Measurements from ENCODE around the gene NUP160. TPM values are rescaled to one million over a fixed set of nuclear protein-coding genes. Genes with fewer than 3 reads are reported as not detected.

Gene NUP160
- total and polyA plus RNA-seq, 2 of the 8 experiments (the other 6 are each of a cell fraction or from before 2014, with no cell fraction given), result 44.6 to 100 TPM

DNA sequence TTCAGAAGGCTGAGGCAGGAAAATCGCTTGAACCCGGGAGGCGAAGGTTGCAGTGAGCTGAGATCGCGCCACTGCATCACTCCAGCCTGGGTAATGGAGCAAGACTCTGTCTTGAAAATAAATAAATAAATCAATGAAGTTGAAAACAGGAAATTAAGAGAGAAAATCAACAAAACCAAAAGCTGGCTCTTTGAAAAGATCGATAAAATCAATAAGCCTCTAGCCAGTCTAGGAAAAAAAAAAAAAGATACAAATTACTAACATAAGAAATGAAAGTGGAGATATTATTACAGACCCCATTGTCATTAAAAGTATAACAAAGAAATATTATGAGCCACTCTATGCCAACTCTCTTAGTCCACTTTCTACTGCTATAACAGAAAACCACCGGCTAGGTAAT is 48.0 kb upstream of the NUP160 start:
- Histone ChIP-seq H3K14ac (ENCODE audit: insufficient read length) (no peak overlapping the region), H4K5ac (ENCODE audit: insufficient read length, low read depth, low read length) (no peak overlapping the region), H2AK5ac (ENCODE audit: low read depth, low read length) (no peak overlapping the region), H2BK120ac (replicated peaks; ENCODE audit: low read depth, low read length) (no peak overlapping the region), H2AFZ (ENCODE audit: low read length) (no peak overlapping the region), H3K79me2 (ENCODE audit: control insufficient read depth in 1 of 2, insufficient read depth in 2 of 2, low read length in 2 of 2) (no peaks in the 10 kb centered on the region), H3K4me1 (replicated peaks in 1 of 4; ENCODE audit: control insufficient read depth in 3 of 4, insufficient read depth in 4 of 4, low read length in 3 of 4) (no peaks in the 10 kb centered on the region), H4K8ac (ENCODE audit: extremely low read depth, insufficient read depth, low read length) (no peak overlapping the region), H3K4me3 (ENCODE audit: extremely low read depth in 1 of 4, insufficient read depth in 2 of 4, low read depth in 3 of 4, low read length in 4 of 4) (no peak overlapping the region), H2BK5ac (ENCODE audit: low read depth, low read length) (no peak overlapping the region), H3K9ac (replicated peaks in 1 of 4; ENCODE audit: extremely low read depth in 1 of 4, low read depth in 3 of 4, low read length in 3 of 4) (no peak overlapping the region), H3K27ac (ENCODE audit: low read depth, low read length) (no peak overlapping the region), H3K4ac (replicated peaks; ENCODE audit: insufficient read length, low read depth, low read length) (no peak overlapping the region), H3K27me3 (replicated peaks in 1 of 4; ENCODE audit: control insufficient read depth in 3 of 4, extremely low read depth in 1 of 4, insufficient read depth in 3 of 4, low read length in 3 of 4) (peaks cover 0 to 1% (median 0%) of the 10 kb centered on the region in 4 experiments; a peak in 1 of 7 replicates), H3K9me3 (ENCODE audit: insufficient read depth in 2 of 2, low read depth in 1 of 2, low read length in 1 of 2) (peaks cover 2 to 16% of the 10 kb centered on the region in 2 experiments; a peak in 1 of 4 replicates), H3K23me2 (ENCODE audit: low read depth, low read length) (no peaks in the 10 kb centered on the region), H4K20me1 (replicated peaks in 1 of 2; ENCODE audit: control insufficient read depth in 1 of 2, insufficient read depth in 2 of 2, low read length in 2 of 2) (no peaks in the 10 kb centered on the region), H3K56ac (replicated peaks; ENCODE audit: insufficient read length, low read depth, low read length) (no peak overlapping the region), H2BK20ac (ENCODE audit: low read length) (no peak overlapping the region), H4K91ac (replicated peaks; ENCODE audit: insufficient read length, low read length) (no peak overlapping the region), H3K18ac (ENCODE audit: extremely low read depth, low read length) (no peak overlapping the region), H3K4me2 (ENCODE audit: insufficient read depth in 1 of 2, low read depth in 2 of 2, low read length in 2 of 2) (no peak overlapping the region), H3K36me3 (ENCODE audit: control insufficient read depth in 2 of 4, insufficient read depth in 4 of 4, low read length in 3 of 4) (no peaks in the 10 kb centered on the region; a peak in 1 of 8 replicates), H2BK15ac (ENCODE audit: low read length) (no peak overlapping the region), H2BK12ac (ENCODE audit: low read depth, low read length) (no peak overlapping the region), H3K79me1 (ENCODE audit: low read depth, low read length) (no peaks in the 10 kb centered on the region), H3K23ac (ENCODE audit: insufficient read length) (no peak overlapping the region)
- FAIRE-seq (no peak), DNase-seq (ENCODE audit: low read depth in 1 of 2, low spot score in 2 of 2) (no peak)
- 95% methylated on average over 7 of the region's 7 CpGs; no CpG with 5 or more reads in 1 of the 2 experiments for WGBS, 2 experiments (ENCODE audit: extremely low coverage in 1 of 2, insufficient coverage in 1 of 2, insufficient read length in 1 of 2, insufficient replicate concordance in 2 of 2, low coverage in 1 of 2, low lambda C conversion rate in 2 of 2, missing lambda C conversion rate in 1 of 2)
- POLR2A ChIA-PET (ENCODE audit: partially characterized antibody), result interaction anchor here (0.8 kb wide), 1 partner anchor 48 kb away, joined by 3 read pairs; the partner anchor contains the start of gene NUP160
- CTCF ChIA-PET (ENCODE audit: partially characterized antibody), result no interaction called here
- TF ChIP-seq SAP30 (IDR thresholded peaks at IDR 0.05; ENCODE audit: insufficient read depth, insufficient replicate concordance, low read length) (no peak), SP2 (IDR thresholded peaks at IDR 0.05; ENCODE audit: low read length) (no peak), KDM5A (IDR thresholded peaks at IDR 0.05; ENCODE audit: low read length) (no peak), HDAC6 (IDR thresholded peaks at IDR 0.05; ENCODE audit: low read depth, low read length) (no peak), GABPA (IDR thresholded peaks at IDR 0.05; ENCODE audit: borderline replicate concordance, insufficient read depth, low read length) (no peak), TAF7 (optimal IDR thresholded peaks at IDR 0.05; ENCODE audit: borderline replicate concordance, low read depth, low read length) (no peak), CEBPB (IDR thresholded peaks at IDR 0.05; ENCODE audit: low read depth, low read length) (no peak), PHF8 (conservative IDR thresholded peaks at IDR 0.05; ENCODE audit: low read depth, low read length) (no peak), CTBP2 (IDR thresholded peaks at IDR 0.05; ENCODE audit: borderline replicate concordance, insufficient read depth, insufficient read length, low read length) (no peak), CREB1 (IDR thresholded peaks at IDR 0.05) (no peak), TAF1 (IDR thresholded peaks at IDR 0.05; ENCODE audit: low read depth, low read length) (no peak), CHD1 (IDR thresholded peaks at IDR 0.05; ENCODE audit: low read depth, low read length) (no peak), EP300 (IDR thresholded peaks at IDR 0.05; ENCODE audit: borderline replicate concordance in 1 of 2, low read depth in 2 of 2, low read length in 2 of 2) (no peak), NANOG (IDR thresholded peaks at IDR 0.05; ENCODE audit: insufficient read depth, low read depth, low read length, poor library complexity, severe bottlenecking) (no peak)
